Uterus (tissue), 4 donors: Measurements from ENCODE around the gene PTHLH. TPM values are rescaled to one million over a fixed set of nuclear protein-coding genes. Genes with fewer than 3 reads are reported as not detected.

Source experiments
- DNase-seq, 2 donors: peaks; one replicate each; pipeline ENCODE4 v3.0.0-alpha.2; 2019 to 2020
- H3K27ac ChIP-seq, 2 donors: fragments of 200-600 bp; sonication (generic); 1 replicate in 1 of 2; 2 replicates in 1 of 2; pipeline ENCODE4 v1.5.1; 2016 to 2018
- H3K27me3 ChIP-seq, 2 donors: fragments of 200-600 bp; sonication (generic); one replicate each; pipeline ENCODE4 v1.5.1; 2018 to 2019; ENCODE audit warnings: control low read depth in 1 of 2
- H3K36me3 ChIP-seq, 2 donors: fragments of 200-600 bp; sonication (generic); one replicate each; pipeline ENCODE4 v1.5.1; 2019; ENCODE audit warnings: control low read depth in 1 of 2
- H3K4me1 ChIP-seq, 2 donors: fragments of 200-600 bp; sonication (generic); one replicate each; pipeline ENCODE4 v1.5.1; 2018 to 2019; ENCODE audit warnings: control low read depth in 1 of 2
- H3K4me3 ChIP-seq, 2 donors: fragments of 200-600 bp; sonication (generic); 1 replicate in 1 of 2; 2 replicates in 1 of 2; pipeline ENCODE4 v1.5.1; 2018 to 2019; ENCODE audit warnings: mild to moderate bottlenecking in 1 of 2
- H3K9me3 ChIP-seq, 2 donors: fragments of 200-600 bp; sonication (generic); one replicate each; pipeline ENCODE4 v1.5.1; 2019; ENCODE audit warnings: control low read depth in 1 of 2
- CTCF ChIP-seq, 4 experiments: fragments of 200-600 bp in 2 of 4; fragments of 450-650 bp in 2 of 4; sonication (generic) in 2 of 4; IDR thresholded peaks; one replicate each; pipeline ENCODE4 v1.5.1; 2016 to 2019; ENCODE audit warnings: antibody characterized with exemption in 4 of 4, mild to moderate bottlenecking in 2 of 4, moderate library complexity in 1 of 4
- POLR2A ChIP-seq, 2 donors: fragments of 450-650 bp; IDR thresholded peaks; one replicate each; pipeline ENCODE4 v1.6.1; 2016; ENCODE audit warnings: antibody characterized with exemption in 2 of 2, mild to moderate bottlenecking in 1 of 2, moderate library complexity in 1 of 2
- intact Hi-C: fragments of 100-400 bp; cut with DNase I; formaldehyde crosslinking; loops from one replicate; pipeline ENCODE4 v1.15.1; 2023; ENCODE audit warnings: low total_unique reads
- total RNA-seq, 4 donors: library from RNA; depleted of rRNA in 3 of 4; stranded (reverse); fragments of >200 nt in 3 of 4; gene quantifications; one replicate each; pipeline versions ENCODE4 v1.1.0 to v1.2.4, GENCODE V29; 2014 to 2023
- donor health status: DM: yes; HTN: yes; CAD: no.

PTHLH gene
- total RNA-seq, 4 donors from 2014 or later, result 1.5 to 2.4 TPM; not detected in 2

- H3K36me3 ChIP-seq, result no peaks in the 10 kb centered on the region
- TF ChIP-seq POLR2A (IDR thresholded peaks at IDR 0.05) (no peak), CTCF (IDR thresholded peaks at IDR 0.05) (no peak)
- H3K27ac ChIP-seq, result no peak overlapping the region
- intact Hi-C loops, result no loop called here
- H3K9me3 ChIP-seq, result no peaks in the 10 kb centered on the region
- no peak overlapping the region for H3K4me3 ChIP-seq
- no peak for DNase-seq
- no peaks in the 10 kb centered on the region for H3K4me1 ChIP-seq
- no peaks in the 10 kb centered on the region for H3K27me3 ChIP-seq
Observed at GRCh38 chr12:27979145-27979544, 6.6 kb upstream of the PTHLH start.

GRCh38 chr12:27975222-27976136, 2.9 kb upstream of the PTHLH start:
- Histone ChIP-seq H3K4me3 (peak overlapping the region; percentile 10 to 27), H3K4me1 (no peaks in the 10 kb centered on the region), H3K9me3 (no peaks in the 10 kb centered on the region), H3K27ac (no peak overlapping the region), H3K36me3 (no peaks in the 10 kb centered on the region), H3K27me3 (no peaks in the 10 kb centered on the region)
- DNase-seq, result no peak
- intact Hi-C loops, result no loop called here
- TF ChIP-seq CTCF (IDR thresholded peaks at IDR 0.05), result no peak
- no peak for TF ChIP-seq POLR2A (IDR thresholded peaks at IDR 0.05)

- no peak for DNase-seq
- intact Hi-C loops, result no loop called here
- Histone ChIP-seq H3K4me3 (peak overlapping the region; percentile 10 to 27), H3K27me3 (no peaks in the 10 kb centered on the region), H3K9me3 (no peaks in the 10 kb centered on the region), H3K36me3 (no peaks in the 10 kb centered on the region), H3K4me1 (no peaks in the 10 kb centered on the region), H3K27ac (no peak overlapping the region)
- TF ChIP-seq CTCF (IDR thresholded peaks at IDR 0.05) (no peak), POLR2A (IDR thresholded peaks at IDR 0.05) (no peak)
Observed at GRCh38 chr12:27974735-27975221, 2.2 kb upstream of the PTHLH start.

- Histone ChIP-seq H3K27ac (no peak overlapping the region), H3K4me1 (no peaks in the 10 kb centered on the region), H3K36me3 (no peaks in the 10 kb centered on the region), H3K4me3 (no peak overlapping the region), H3K27me3 (no peaks in the 10 kb centered on the region), H3K9me3 (no peaks in the 10 kb centered on the region)
- TF ChIP-seq POLR2A (IDR thresholded peaks at IDR 0.05), result no peak
- no peak for TF ChIP-seq CTCF (IDR thresholded peaks at IDR 0.05)
- DNase-seq, result no peak
- intact Hi-C loops, result no loop called here
Observed at GRCh38 chr12:27973487-27973890, 956 bp upstream of the PTHLH start.

- DNase-seq, result no peak
- Histone ChIP-seq H3K27me3 (no peaks in the 10 kb centered on the region), H3K27ac (no peak overlapping the region), H3K36me3 (no peaks in the 10 kb centered on the region), H3K4me3 (no peak overlapping the region), H3K9me3 (no peaks in the 10 kb centered on the region), H3K4me1 (peaks cover 0 to 8% of the 10 kb centered on the region in 2 donors)
- TF ChIP-seq CTCF (IDR thresholded peaks at IDR 0.05) (no peak), POLR2A (IDR thresholded peaks at IDR 0.05) (no peak)
- intact Hi-C loops, result no loop called here
Observed at GRCh38 chr12:27971606-27972005, 927 bp downstream of the PTHLH start.
